Measurements from ENCODE around the gene MPRIP. TPM values are rescaled to one million over a fixed set of nuclear protein-coding genes. Genes with fewer than 3 reads are reported as not detected.

Gene MPRIP
- total RNA-seq, 1 donor from 2014 or later: 350 TPM

DNA sequence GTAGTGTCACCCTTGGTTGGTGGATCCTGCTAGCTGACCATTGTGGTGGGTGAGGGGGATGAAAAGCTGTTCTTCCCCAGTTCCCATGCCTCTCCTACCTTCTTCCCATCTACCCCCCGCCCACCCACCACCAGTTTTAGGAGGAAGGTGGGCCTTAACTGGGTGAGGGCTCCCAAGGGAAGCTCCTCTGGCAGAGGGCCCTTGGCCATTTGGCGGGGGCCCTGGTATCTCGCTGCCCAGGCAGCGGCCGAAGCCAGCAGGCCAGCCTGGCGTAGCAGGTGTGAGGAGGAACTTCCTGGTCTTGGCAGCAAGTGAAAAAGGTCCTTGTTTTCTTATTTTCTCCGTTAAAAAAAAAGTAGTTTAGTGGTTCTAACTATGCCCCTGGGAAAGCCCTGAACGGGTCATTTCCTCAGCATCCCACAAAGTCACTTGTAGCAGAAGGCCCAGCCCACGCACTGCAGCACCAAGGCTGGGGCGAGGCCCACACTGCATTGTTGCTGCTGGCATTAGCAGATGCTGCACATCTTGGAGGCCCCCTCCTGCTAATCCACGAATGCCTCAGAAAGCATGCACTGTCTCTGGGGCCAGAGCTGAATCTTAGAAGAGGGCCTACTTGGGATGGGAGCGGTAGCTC is 72.5 kb downstream of the MPRIP start:
- Histone ChIP-seq H3K27me3 (ENCODE audit: low read depth) (no peaks in the 10 kb centered on the region), H3K36me3 (no peaks in the 10 kb centered on the region), H3K4me3 (no peak overlapping the region), H3K9me3 (replicated peaks) (no peaks in the 10 kb centered on the region), H3K27ac (replicated peaks) (peak overlapping the region; percentile 73), H3K4me1 (peaks cover 99% of the 10 kb centered on the region)
- TF ChIP-seq, protein P1, sequence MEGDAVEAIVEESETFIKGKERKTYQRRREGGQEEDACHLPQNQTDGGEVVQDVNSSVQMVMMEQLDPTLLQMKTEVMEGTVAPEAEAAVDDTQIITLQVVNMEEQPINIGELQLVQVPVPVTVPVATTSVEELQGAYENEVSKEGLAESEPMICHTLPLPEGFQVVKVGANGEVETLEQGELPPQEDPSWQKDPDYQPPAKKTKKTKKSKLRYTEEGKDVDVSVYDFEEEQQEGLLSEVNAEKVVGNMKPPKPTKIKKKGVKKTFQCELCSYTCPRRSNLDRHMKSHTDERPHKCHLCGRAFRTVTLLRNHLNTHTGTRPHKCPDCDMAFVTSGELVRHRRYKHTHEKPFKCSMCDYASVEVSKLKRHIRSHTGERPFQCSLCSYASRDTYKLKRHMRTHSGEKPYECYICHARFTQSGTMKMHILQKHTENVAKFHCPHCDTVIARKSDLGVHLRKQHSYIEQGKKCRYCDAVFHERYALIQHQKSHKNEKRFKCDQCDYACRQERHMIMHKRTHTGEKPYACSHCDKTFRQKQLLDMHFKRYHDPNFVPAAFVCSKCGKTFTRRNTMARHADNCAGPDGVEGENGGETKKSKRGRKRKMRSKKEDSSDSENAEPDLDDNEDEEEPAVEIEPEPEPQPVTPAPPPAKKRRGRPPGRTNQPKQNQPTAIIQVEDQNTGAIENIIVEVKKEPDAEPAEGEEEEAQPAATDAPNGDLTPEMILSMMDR (IDR thresholded peaks at IDR 0.05; ENCODE audit: borderline replicate concordance): no peak
- intact Hi-C loops (cut with micrococcal nuclease): no loop called here
- peak; percentile 16 for DNase-seq

DNA sequence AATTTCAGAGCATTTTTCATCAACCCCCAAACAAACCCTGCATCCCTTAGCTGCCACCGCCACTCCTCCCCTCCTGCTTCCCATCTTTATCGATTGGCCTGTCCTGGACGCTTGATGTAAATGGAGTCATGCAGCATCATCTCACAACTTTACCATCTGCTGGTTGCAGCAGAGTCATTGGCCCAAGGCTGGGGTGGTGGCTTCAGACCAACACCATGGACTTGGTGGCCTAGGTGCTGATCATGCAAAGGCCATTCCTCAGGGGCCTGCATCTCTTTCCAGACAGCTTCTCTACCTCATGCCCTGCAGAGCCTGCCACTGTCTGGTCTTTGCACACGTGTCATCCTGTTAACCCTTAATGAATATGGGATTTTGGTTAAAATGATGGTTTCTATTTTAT is 73.4 kb downstream of the MPRIP start:
- intact Hi-C loops (cut with micrococcal nuclease): no loop called here

DNA sequence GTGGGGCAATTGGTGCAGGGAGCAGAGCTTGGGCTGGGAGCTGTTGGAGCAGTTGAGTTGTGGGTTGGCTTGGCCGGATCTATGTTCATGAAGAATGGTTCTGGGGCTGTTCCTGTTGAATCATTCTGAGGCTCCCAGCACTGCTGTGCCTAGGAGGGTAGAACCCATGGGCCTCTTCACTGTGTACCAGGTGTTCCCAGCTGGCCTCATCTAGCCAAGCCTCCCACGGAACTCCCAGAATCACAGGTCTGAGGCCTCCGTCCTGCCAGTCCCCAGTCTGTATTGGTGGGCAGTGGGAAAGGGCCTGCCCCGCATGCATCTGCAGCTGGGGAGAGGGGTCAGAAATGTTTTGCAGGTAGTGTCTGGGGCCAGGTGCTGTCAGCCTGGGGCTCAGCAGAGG is 74.1 kb downstream of the MPRIP start:
- intact Hi-C loops (cut with micrococcal nuclease): no loop called here
- H3K36me3 ChIP-seq: no peaks in the 10 kb centered on the region
- TF ChIP-seq, protein P1 (IDR thresholded peaks at IDR 0.05; ENCODE audit: borderline replicate concordance): no peak
- H3K27me3 ChIP-seq (ENCODE audit: low read depth): no peaks in the 10 kb centered on the region
- no peaks in the 10 kb centered on the region for H3K9me3 ChIP-seq (replicated peaks)
- no peak overlapping the region for H3K4me3 ChIP-seq
- H3K4me1 ChIP-seq: peaks cover 100% of the 10 kb centered on the region
- peak overlapping the region; percentile 73 for H3K27ac ChIP-seq (replicated peaks)
- DNase-seq: no peak

More for the DNA sequence above, 73.4 kb downstream of the MPRIP start:
- Histone ChIP-seq H3K9me3 (replicated peaks) (no peaks in the 10 kb centered on the region), H3K4me3 (no peak overlapping the region), H3K36me3 (no peaks in the 10 kb centered on the region), H3K27me3 (ENCODE audit: low read depth) (no peaks in the 10 kb centered on the region), H3K4me1 (peaks cover 99% of the 10 kb centered on the region), H3K27ac (replicated peaks) (peak overlapping the region; percentile 73)
- TF ChIP-seq, protein P1 (IDR thresholded peaks at IDR 0.05; ENCODE audit: borderline replicate concordance): no peak
- DNase-seq: no peak

DNA sequence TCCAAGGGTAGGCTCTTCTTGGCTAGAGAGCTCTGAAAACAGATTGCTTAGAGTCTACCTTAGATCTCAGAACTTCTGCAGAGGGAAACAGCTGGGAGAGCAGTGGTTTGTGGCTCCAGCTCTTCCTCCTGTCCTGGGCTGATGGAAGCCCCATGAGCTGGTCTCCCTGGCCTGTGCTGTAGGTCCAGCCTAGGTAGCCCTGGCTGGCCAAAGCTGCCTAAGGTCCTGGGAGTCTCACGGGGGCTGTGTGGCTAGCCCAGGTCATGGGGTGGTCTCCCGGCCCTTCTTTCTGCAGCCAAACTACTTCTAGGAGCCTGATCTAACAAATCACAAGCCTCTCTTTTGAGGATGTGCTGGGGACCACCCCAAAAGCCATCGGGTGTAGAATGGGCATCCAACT is 75.7 kb downstream of the MPRIP start:
- DNase-seq: no peak
- H3K4me1 ChIP-seq: peaks cover 93% of the 10 kb centered on the region
- H3K4me3 ChIP-seq: no peak overlapping the region
- no peaks in the 10 kb centered on the region for H3K36me3 ChIP-seq
- no peaks in the 10 kb centered on the region for H3K27me3 ChIP-seq (ENCODE audit: low read depth)
- no peaks in the 10 kb centered on the region for H3K9me3 ChIP-seq (replicated peaks)
- TF ChIP-seq, protein P1 (IDR thresholded peaks at IDR 0.05; ENCODE audit: borderline replicate concordance): no peak
- peak overlapping the region; percentile 86 for H3K27ac ChIP-seq (replicated peaks)
- intact Hi-C loops (cut with micrococcal nuclease): no loop called here

DNA sequence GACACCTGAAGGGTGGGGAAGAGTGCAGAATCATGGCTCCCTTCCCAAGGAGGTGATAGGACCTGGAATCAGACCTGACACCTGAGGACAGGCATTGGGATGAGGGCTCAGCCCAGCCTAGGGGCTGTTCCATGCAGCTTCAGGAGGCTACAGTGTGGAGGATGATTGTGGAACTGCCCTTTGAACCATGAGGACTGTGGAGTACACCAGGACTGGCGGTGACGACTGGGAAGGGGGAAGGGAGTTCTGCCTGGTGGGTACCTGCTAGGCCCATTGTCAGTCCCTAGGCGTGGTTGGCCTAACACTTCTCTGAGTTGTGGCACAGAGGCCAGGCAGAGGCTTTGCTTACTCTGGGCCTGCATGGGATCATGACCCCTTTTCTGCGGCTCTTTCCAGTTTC is 76.1 kb downstream of the MPRIP start:
- Histone ChIP-seq H3K36me3 (no peaks in the 10 kb centered on the region), H3K4me3 (no peak overlapping the region), H3K9me3 (replicated peaks) (no peaks in the 10 kb centered on the region), H3K4me1 (peaks cover 93% of the 10 kb centered on the region), H3K27me3 (ENCODE audit: low read depth) (no peaks in the 10 kb centered on the region), H3K27ac (replicated peaks) (peak overlapping the region; percentile 86)
- intact Hi-C loops (cut with micrococcal nuclease): no loop called here
- no peak for DNase-seq
- TF ChIP-seq, protein P1 (IDR thresholded peaks at IDR 0.05; ENCODE audit: borderline replicate concordance): no peak
